Stomach (tissue), 9 donors: ENCODE measurements around the gene CD209. TPM values are rescaled to one million over a fixed set of nuclear protein-coding genes. Genes with fewer than 3 reads are reported as not detected.

Experiments used
- DNase-seq, 2 donors: peaks; one replicate each; pipeline versions ENCODE4 v3.0.0 to v3.0.0-alpha.2; 2013 to 2019
- H3K27ac ChIP-seq, 5 donors: fragments of 200-600 bp in 4 of 5; sonication (generic) in 4 of 5; one replicate each; pipeline ENCODE4 v1.5.1; 2013 to 2019; ENCODE audit warnings: mild to moderate bottlenecking in 1 of 5, moderate library complexity in 1 of 5
- H3K27me3 ChIP-seq, 3 donors: fragments of 200-600 bp; sonication (generic); one replicate each; pipeline ENCODE4 v1.5.1; 2017 to 2019; ENCODE audit warnings: mixed run types in 1 of 3
- H3K36me3 ChIP-seq, 4 donors: fragments of 200-600 bp; sonication (generic); 1 replicate in 3 of 4; 2 replicates in 1 of 4; pipeline ENCODE4 v1.5.1; 2016 to 2019
- H3K4me1 ChIP-seq, 4 donors: fragments of 200-600 bp; sonication (generic); one replicate each; pipeline ENCODE4 v1.5.1; 2016 to 2019
- H3K4me3 ChIP-seq, 4 donors: fragments of 200-600 bp; sonication (generic) in 3 of 4; one replicate each; pipeline ENCODE4 v1.5.1; 2016 to 2019; ENCODE audit warnings: mild to moderate bottlenecking in 1 of 4
- H3K9me3 ChIP-seq, 4 donors: fragments of 200-600 bp; sonication (generic); one replicate each; pipeline ENCODE4 v1.5.1; 2016 to 2019
- EP300 ChIP-seq: sonication (generic); formaldehyde crosslinking; IDR thresholded peaks from one replicate; pipeline ENCODE4 v1.6.1; 2017; ENCODE audit warnings: antibody characterized with exemption
- POLR2A ChIP-seq, 4 donors: fragments of 450-650 bp; IDR thresholded peaks; one replicate each; pipeline ENCODE4 v1.6.1; 2016; ENCODE audit warnings: antibody characterized with exemption in 4 of 4, control low read depth in 2 of 4, mild to moderate bottlenecking in 1 of 4, moderate library complexity in 1 of 4
- POLR2AphosphoS5 ChIP-seq, 3 donors: sonication (generic); formaldehyde crosslinking; IDR thresholded peaks; one replicate each; pipeline ENCODE4 v1.6.1; 2016; ENCODE audit warnings: antibody characterized with exemption in 3 of 3
- WGBS, 5 donors: extraction: QIAGEN DNeasy Blood & Tissue Kit in 3 of 5; methylation state at CpG; one replicate each; pipeline versions ENCODE4 v1.1.5 to v1.1.7; 2013 to 2018; 5-methylcytosine and 5-hydroxymethylcytosine counted together
- intact Hi-C: fragments of 100-400 bp; cut with DNase I; formaldehyde crosslinking; loops from one replicate; pipeline ENCODE4 v1.15.1; 2023; ENCODE audit warnings: low total_unique reads
- polyA plus RNA-seq, 3 donors: library from polyadenylated mRNA; stranded (reverse); fragments of 200-250 nt; gene quantifications; one replicate each; pipeline ENCODE4 v1.2.3, GENCODE V29; 2013
- total RNA-seq, 5 donors: library from RNA; depleted of rRNA; stranded (reverse); fragments of >200 nt; gene quantifications; one replicate each; pipeline versions ENCODE4 v1.1.0 to v1.2.3, GENCODE V29; 2014 to 2016
- TF ChIP-seq, protein P1 (sequence below), 7 experiments: fragments of 450-650 bp in 4 of 7; fragments of 200-600 bp in 3 of 7; sonication (generic) in 3 of 7; IDR thresholded peaks; one replicate each; pipeline ENCODE4 v1.5.1; 2016 to 2019; ENCODE audit warnings: antibody characterized with exemption in 7 of 7, control low read depth in 2 of 7, mild to moderate bottlenecking in 1 of 7
- donor health status: healthy with polysubstance abuse.
- donor health status: Bipolar disorder and iron deficiency.
- donor health status: healthy.

The CD209 gene
- total and polyA plus RNA-seq, 8 donors: 0.38 to 51.9 (median 3.7) TPM

DNA sequence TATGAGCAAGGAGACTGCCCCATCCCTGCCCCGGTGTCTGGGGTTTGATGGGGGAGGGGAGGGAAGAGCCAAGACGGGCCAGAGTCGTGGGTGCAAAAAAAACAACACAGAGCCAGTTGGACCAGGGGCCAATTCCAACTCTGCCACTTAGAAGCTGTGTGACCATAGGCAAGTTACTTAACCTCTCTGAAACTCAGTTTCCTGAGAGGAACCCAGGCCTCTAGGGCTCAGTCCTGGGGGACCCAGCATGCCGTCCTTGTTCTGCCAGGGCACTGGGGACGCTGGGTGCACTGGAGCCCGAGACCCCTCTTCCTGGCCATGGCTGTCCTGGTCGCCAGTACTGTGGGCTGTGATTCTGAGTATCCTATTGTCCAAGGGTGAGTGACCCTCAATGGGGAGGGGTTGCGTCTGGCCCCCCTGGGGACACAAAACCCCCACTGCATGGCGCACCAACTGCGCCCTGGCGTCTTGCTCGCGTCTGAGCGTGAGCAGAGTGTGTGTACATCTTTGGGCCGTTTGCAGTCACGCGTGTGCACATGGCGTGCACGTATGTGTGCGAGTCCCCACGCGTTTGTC is 40.4 kb upstream of the CD209 start:
- H3K4me3 ChIP-seq: no peak overlapping the region
- WGBS, 5 donors: 9 to 18% (median 11%) methylated on average over 13 to 22 of the region's 22 CpGs
- DNase-seq: no peak
- H3K9me3 ChIP-seq: peaks cover 0 to 9% (median 0%) of the 10 kb centered on the region in 4 donors
- peaks cover 18 to 88% (median 41%) of the 10 kb centered on the region in 3 donors for H3K27me3 ChIP-seq
- no peaks in the 10 kb centered on the region for H3K36me3 ChIP-seq
- peaks cover 0 to 24% (median 13%) of the 10 kb centered on the region in 4 donors for H3K4me1 ChIP-seq
- TF ChIP-seq POLR2AphosphoS5 (IDR thresholded peaks at IDR 0.05): no peak
- TF ChIP-seq EP300: no peak
- TF ChIP-seq POLR2A (IDR thresholded peaks at IDR 0.05): no peak
- TF ChIP-seq, protein P1, sequence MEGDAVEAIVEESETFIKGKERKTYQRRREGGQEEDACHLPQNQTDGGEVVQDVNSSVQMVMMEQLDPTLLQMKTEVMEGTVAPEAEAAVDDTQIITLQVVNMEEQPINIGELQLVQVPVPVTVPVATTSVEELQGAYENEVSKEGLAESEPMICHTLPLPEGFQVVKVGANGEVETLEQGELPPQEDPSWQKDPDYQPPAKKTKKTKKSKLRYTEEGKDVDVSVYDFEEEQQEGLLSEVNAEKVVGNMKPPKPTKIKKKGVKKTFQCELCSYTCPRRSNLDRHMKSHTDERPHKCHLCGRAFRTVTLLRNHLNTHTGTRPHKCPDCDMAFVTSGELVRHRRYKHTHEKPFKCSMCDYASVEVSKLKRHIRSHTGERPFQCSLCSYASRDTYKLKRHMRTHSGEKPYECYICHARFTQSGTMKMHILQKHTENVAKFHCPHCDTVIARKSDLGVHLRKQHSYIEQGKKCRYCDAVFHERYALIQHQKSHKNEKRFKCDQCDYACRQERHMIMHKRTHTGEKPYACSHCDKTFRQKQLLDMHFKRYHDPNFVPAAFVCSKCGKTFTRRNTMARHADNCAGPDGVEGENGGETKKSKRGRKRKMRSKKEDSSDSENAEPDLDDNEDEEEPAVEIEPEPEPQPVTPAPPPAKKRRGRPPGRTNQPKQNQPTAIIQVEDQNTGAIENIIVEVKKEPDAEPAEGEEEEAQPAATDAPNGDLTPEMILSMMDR (IDR thresholded peaks at IDR 0.05): no peak
- no peak overlapping the region for H3K27ac ChIP-seq
- intact Hi-C loops: no loop called here

DNA sequence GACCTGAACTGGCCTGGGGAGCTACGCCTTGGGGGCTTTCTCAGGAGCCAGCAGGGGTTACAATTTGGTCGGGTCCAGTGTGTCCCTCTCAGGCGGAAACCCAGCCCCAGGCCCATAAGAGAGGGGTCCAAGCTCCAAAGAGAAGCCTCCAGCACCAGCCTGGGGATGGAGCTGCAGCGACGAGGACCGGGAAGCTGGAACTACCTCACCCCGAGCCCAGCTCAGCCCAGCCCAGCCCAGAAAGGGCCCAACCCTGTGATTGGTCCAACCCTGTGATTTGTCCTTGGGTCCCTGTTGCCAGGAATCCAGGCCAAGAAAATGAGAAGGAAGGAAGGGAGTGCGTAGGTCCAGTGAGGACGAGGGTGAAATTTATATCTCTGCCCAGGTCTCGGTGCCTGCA is 39.8 kb upstream of the CD209 start:
- no peaks in the 10 kb centered on the region for H3K36me3 ChIP-seq
- no peak overlapping the region for H3K27ac ChIP-seq
- no peak overlapping the region for H3K4me3 ChIP-seq
- 11 to 23% (median 15%) methylated on average over 8 to 10 of the region's 10 CpGs for WGBS, 5 donors
- H3K27me3 ChIP-seq: peaks cover 18 to 90% (median 41%) of the 10 kb centered on the region in 3 donors
- peaks cover 0 to 9% (median 0%) of the 10 kb centered on the region in 4 donors for H3K9me3 ChIP-seq
- no peak for TF ChIP-seq POLR2AphosphoS5 (IDR thresholded peaks at IDR 0.05)
- no peak for TF ChIP-seq EP300
- TF ChIP-seq, protein P1 (IDR thresholded peaks at IDR 0.05): no peak
- TF ChIP-seq POLR2A (IDR thresholded peaks at IDR 0.05): no peak
- DNase-seq: no peak
- intact Hi-C loops: no loop called here
- H3K4me1 ChIP-seq: peaks cover 0 to 24% (median 13%) of the 10 kb centered on the region in 4 donors

DNA sequence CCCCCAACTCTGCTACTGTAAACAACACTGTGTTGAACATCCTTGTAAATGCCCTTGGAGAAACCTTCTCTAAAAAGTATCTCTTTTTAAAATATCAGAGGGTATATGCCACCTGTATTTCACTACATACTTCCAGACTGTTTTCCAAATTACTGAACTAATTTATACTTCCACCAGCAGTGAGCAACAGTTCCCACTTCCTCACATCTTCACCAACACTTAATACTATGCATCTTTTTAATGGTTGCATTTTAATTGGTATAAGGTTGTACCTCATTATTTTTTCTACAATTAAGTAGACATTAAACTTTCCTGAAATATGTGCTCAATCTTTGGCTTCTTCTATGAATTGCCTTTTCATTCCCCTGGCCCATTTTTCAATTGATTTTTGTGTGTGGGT is 37.5 kb upstream of the CD209 start:
- Histone ChIP-seq H3K36me3 (no peaks in the 10 kb centered on the region), H3K4me1 (peaks cover 0 to 24% (median 13%) of the 10 kb centered on the region in 4 donors), H3K27me3 (peaks cover 18 to 95% (median 36%) of the 10 kb centered on the region in 3 donors), H3K27ac (no peak overlapping the region), H3K9me3 (peaks cover 0 to 9% (median 0%) of the 10 kb centered on the region in 4 donors), H3K4me3 (no peak overlapping the region)
- intact Hi-C loops: no loop called here
- no peak for DNase-seq
- TF ChIP-seq, protein P1 (IDR thresholded peaks at IDR 0.05): no peak

DNA sequence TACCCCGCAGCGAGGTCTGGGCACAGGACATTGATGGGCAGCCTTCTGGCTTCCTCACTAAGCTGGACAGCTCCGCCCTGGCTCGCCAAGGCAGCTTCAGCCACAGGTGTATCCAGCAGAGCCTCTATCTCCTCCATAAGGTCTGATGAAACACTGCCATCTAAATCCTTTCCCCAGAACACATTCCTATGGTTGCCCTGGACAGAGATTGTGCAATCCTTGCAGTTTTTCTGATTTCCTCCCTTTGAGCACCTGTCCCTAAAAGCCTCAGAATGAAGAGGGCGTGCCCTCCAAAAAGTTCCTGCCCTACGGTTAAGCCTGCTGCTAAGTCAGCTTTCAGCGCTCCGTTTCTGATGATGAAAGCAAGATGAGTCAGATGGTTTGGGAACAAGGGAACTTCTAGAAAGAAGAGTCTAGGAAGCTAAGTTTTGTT is 36.7 kb upstream of the CD209 start:
- TF ChIP-seq EP300: no peak
- no peak for TF ChIP-seq POLR2AphosphoS5 (IDR thresholded peaks at IDR 0.05)
- TF ChIP-seq POLR2A (IDR thresholded peaks at IDR 0.05): no peak
- TF ChIP-seq, protein P1 (IDR thresholded peaks at IDR 0.05): no peak
- H3K27me3 ChIP-seq: peaks cover 11 to 95% (median 28%) of the 10 kb centered on the region in 3 donors
- WGBS, 5 donors: 22 to 31% (median 27%) methylated on average over 8 of the region's 8 CpGs

More for the DNA sequence above, 36.7 kb upstream of the CD209 start:
- peaks cover 0 to 9% (median 0%) of the 10 kb centered on the region in 4 donors for H3K9me3 ChIP-seq
- no peak overlapping the region for H3K4me3 ChIP-seq
- no peaks in the 10 kb centered on the region for H3K36me3 ChIP-seq
- intact Hi-C loops: no loop called here
- no peak for DNase-seq
- H3K27ac ChIP-seq: no peak overlapping the region
- peaks cover 0 to 17% (median 6%) of the 10 kb centered on the region in 4 donors for H3K4me1 ChIP-seq
